H1 (cell line): ENCODE results near the gene ZBTB16. TPM values are rescaled to one million over a fixed set of nuclear protein-coding genes. Genes with fewer than 3 reads are reported as not detected.

Experiments
- ATF2 ChIP-seq: IDR thresholded peaks from 2 replicates; pipeline ENCODE4 v1.6.1; 2012; ENCODE audit warnings: low read length, inconsistent platforms
- CBX5 ChIP-seq: fragments of 300-800, 300-1000 bp; sonication (generic); IDR thresholded peaks from 2 replicates; pipeline ENCODE4 v1.7.1; 2016; ENCODE audit warnings: antibody characterized with exemption, low read length, low read depth
- JUN ChIP-seq: IDR thresholded peaks from 2 replicates; pipeline ENCODE4 v1.6.1; 2011; ENCODE audit warnings: low read depth, mild to moderate bottlenecking, improper control_type of control experiment, low read length
- JUND ChIP-seq: IDR thresholded peaks from 2 replicates; pipeline ENCODE4 v1.6.1; 2011; ENCODE audit warnings: mild to moderate bottlenecking, improper control_type of control experiment, low read length
- polyA plus RNA-seq, 7 experiments: library from polyadenylated mRNA; depleted of rRNA in 3 of 7; stranded (reverse) in 5 of 7; unstranded in 2 of 7; fragments of >200 nt in 5 of 7; fragments of 200-250 nt in 2 of 7; gene quantifications; 1 replicate in 5 of 7; 2 replicates in 1 of 7; 4 replicates in 1 of 7; pipeline versions ENCODE4 v1.2.1 to v1.2.3, GENCODE V29; 2011 to 2013; ENCODE audit warnings: missing spikeins in 2 of 7, mixed read lengths in 2 of 7
- total RNA-seq: library from RNA; stranded (reverse); fragmentation: NEBNext Ultra II Directional; extraction: Animal tissue kit (Norgen Biotek cat#: 25700); gene quantifications from 2 replicates; pipeline ENCODE4 v1.2.1, GENCODE V29; 2021

The ZBTB16 gene
- total and polyA plus RNA-seq, 2 of the 8 experiments (the other 6 are each of a cell fraction or from before 2014, with no cell fraction given): 0.12 to 0.61 TPM

- TF ChIP-seq ATF2 (no peak), JUND (no peak), JUN (no peak), CBX5 (no peak)
Observed at GRCh38 chr11:114209904-114210303, 150.4 kb downstream of the ZBTB16 start (continued).
